Measurements from ENCODE around the gene ACTG1. TPM values are rescaled to one million over a fixed set of nuclear protein-coding genes. Genes with fewer than 3 reads are reported as not detected.

ACTG1 gene
- total and polyA plus RNA-seq, 7 donors, result 150 to 620 (median 405) TPM

- no peak overlapping the region for H3K27ac ChIP-seq
- 85 to 95% (median 88%) methylated on average over 20 of the region's 20 CpGs for WGBS, 3 donors
- no peak for ATAC-seq
- intact Hi-C loops (cut with DNase I), result loop anchor here in 1 of 2 donors (5.0 kb wide), 4 partner anchors 57 to 222 kb away; no protein-coding TSS in a partner anchor
- no peaks in the 10 kb centered on the region for H3K27me3 ChIP-seq (ENCODE audit: insufficient read depth in 3 of 3, low read length in 2 of 3)
- DNase-seq, result no peak
- no peak for TF ChIP-seq CTCF (IDR thresholded peaks at IDR 0.05)
- H3K9me3 ChIP-seq, result no peaks in the 10 kb centered on the region
- no peaks in the 10 kb centered on the region for H3K36me3 ChIP-seq (ENCODE audit: insufficient read depth in 1 of 2, low read depth in 1 of 2)
- H3K4me3 ChIP-seq, result no peak overlapping the region
- peaks cover 27% of the 10 kb centered on the region for H3K4me1 ChIP-seq
Measured at GRCh38 chr17:81479175-81480071, 33.2 kb downstream of the ACTG1 start.

- no peak for TF ChIP-seq CTCF (IDR thresholded peaks at IDR 0.05)
- Histone ChIP-seq H3K9me3 (no peaks in the 10 kb centered on the region), H3K36me3 (ENCODE audit: insufficient read depth in 1 of 2, low read depth in 1 of 2) (no peaks in the 10 kb centered on the region), H3K27me3 (ENCODE audit: insufficient read depth in 3 of 3, low read length in 2 of 3) (no peaks in the 10 kb centered on the region), H3K4me3 (no peak overlapping the region), H3K27ac (no peak overlapping the region), H3K4me1 (peaks cover 18% of the 10 kb centered on the region)
- WGBS, 3 donors, result 92 to 94% (median 93%) methylated on average over 20 of the region's 20 CpGs
- ATAC-seq, result no peak
- DNase-seq, result no peak
- intact Hi-C loops (cut with DNase I), result loop anchor here in 1 of 2 donors (5.0 kb wide), 1 partner anchor 56 kb away; no protein-coding TSS in a partner anchor
Measured at GRCh38 chr17:81478119-81478518, 34.5 kb downstream of the ACTG1 start.

GRCh38 chr17:81477173-81477572, 35.4 kb downstream of the ACTG1 start:
- no peaks in the 10 kb centered on the region for H3K9me3 ChIP-seq
- H3K36me3 ChIP-seq (ENCODE audit: insufficient read depth in 1 of 2, low read depth in 1 of 2), result no peaks in the 10 kb centered on the region
- TF ChIP-seq CTCF (IDR thresholded peaks at IDR 0.05), result no peak
- H3K4me1 ChIP-seq, result peaks cover 12% of the 10 kb centered on the region
- DNase-seq, result no peak
- H3K27ac ChIP-seq, result no peak overlapping the region
- H3K4me3 ChIP-seq, result no peak overlapping the region
- no peaks in the 10 kb centered on the region for H3K27me3 ChIP-seq (ENCODE audit: insufficient read depth in 3 of 3, low read length in 2 of 3)
- intact Hi-C loops (cut with DNase I), result loop anchor here in 1 of 2 donors (5.0 kb wide), 1 partner anchor 55 kb away; no protein-coding TSS in a partner anchor
- 79 to 90% (median 82%) methylated on average over 6 to 7 of the region's 7 CpGs for WGBS, 3 donors
- ATAC-seq, result no peak

- Histone ChIP-seq H3K27me3 (ENCODE audit: insufficient read depth in 3 of 3, low read length in 2 of 3) (no peaks in the 10 kb centered on the region), H3K4me3 (no peak overlapping the region), H3K9me3 (no peaks in the 10 kb centered on the region), H3K27ac (no peak overlapping the region), H3K36me3 (ENCODE audit: insufficient read depth in 1 of 2, low read depth in 1 of 2) (no peaks in the 10 kb centered on the region), H3K4me1 (peaks cover 9% of the 10 kb centered on the region)
- intact Hi-C loops (cut with DNase I), result loop anchor here in 1 of 2 donors (5.0 kb wide), 1 partner anchor 54 kb away; no protein-coding TSS in a partner anchor
- TF ChIP-seq CTCF (IDR thresholded peaks at IDR 0.05), result no peak
- DNase-seq (no peak), ATAC-seq (no peak)
- 92 to 95% (median 93%) methylated on average over 6 of the region's 6 CpGs for WGBS, 3 donors
Measured at GRCh38 chr17:81476635-81477034, 36.0 kb downstream of the ACTG1 start.

Data from psoas muscle (tissue), 8 donors.